ENCODE measurements around the gene PKNOX2. TPM values are rescaled to one million over a fixed set of nuclear protein-coding genes. Genes with fewer than 3 reads are reported as not detected.

PKNOX2 gene
- total RNA-seq, 1 donor from 2014 or later = 21.5 TPM

GRCh38 chr11:125387901-125388300 lies 223.3 kb downstream of the PKNOX2 start:
- H3K27me3 Mint-ChIP-seq (ENCODE audit: low read depth) = no peaks in the 10 kb centered on the region
- no peaks in the 10 kb centered on the region for H3K4me1 Mint-ChIP-seq
- DNase-seq (ENCODE audit: low read depth, low spot score) = no peak
- no peak for TF ChIP-seq CTCF (conservative IDR thresholded peaks at IDR 0.05)
- H3K9me3 Mint-ChIP-seq = no peaks in the 10 kb centered on the region
- H3K4me3 Mint-ChIP-seq = no peak overlapping the region
- peaks cover 6% of the 10 kb centered on the region for H3K36me3 Mint-ChIP-seq (ENCODE audit: low read depth)
- H3K27ac Mint-ChIP-seq (ENCODE audit: unreplicated experiment) = no peak overlapping the region

DNA sequence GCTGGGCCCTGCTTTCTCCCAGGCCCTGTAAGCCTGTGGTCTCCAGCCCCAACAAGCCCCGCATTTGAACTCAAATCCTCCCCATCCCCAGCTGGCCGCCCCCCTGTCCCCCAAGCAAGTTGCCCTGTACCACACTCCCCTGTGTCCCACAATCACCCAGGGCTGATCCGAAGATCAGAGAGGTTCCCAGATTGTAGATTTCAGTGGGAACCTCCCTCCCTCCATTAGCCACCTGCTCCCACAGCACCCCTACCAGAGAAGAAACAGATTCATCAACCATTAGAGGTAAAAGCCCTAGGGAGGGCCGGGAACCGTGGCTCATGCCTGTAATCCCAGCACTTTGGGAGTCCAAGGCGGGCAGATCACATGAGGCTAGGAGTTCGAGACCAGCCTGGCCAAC lies 224.1 kb downstream of the PKNOX2 start:
- Mint-ChIP-seq H3K4me1 (no peaks in the 10 kb centered on the region), H3K27ac (ENCODE audit: unreplicated experiment) (no peak overlapping the region), H3K27me3 (ENCODE audit: low read depth) (no peaks in the 10 kb centered on the region), H3K9me3 (no peaks in the 10 kb centered on the region), H3K36me3 (ENCODE audit: low read depth) (peaks cover 6% of the 10 kb centered on the region), H3K4me3 (no peak overlapping the region)
- no peak for TF ChIP-seq CTCF (conservative IDR thresholded peaks at IDR 0.05)
- DNase-seq (ENCODE audit: low read depth, low spot score) = no peak

DNA sequence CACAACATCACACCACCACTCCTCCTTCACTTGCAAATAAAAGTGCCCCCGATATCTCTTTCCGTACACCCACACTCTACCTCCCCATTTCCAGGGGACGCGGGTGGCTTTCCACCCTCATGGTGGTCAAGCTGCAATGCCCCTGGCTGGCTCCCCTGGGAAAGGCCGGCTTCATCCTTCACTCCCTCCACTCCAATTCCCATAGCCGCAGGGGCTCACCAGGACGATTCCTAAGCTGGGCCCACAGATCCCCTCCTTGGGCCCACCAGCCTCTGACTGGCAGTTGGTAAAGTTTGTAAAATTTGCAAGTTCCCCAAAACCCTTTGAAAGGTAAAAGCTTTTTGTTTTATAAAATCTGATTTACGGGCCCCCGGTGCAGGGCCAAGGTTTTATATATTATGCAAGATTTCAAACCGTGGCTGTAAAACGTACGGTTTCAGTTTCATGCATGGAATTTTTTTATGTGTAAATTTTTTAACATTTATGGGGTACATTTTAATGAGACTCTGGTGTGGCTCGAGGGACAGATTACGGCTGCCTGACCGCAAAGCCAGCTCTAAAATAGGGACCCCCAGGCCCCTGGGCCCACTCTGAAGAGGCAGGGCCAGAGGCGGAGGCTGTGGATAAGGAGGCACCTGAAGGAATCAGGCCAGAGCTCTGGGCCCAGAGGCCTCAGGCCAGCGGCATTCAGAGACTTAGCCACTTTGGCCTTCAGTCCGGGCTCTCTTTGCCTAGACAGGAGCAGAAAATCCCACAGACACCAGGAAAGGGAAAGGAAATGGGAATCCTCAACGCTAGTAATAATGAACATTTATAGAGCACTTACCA lies 225.0 kb downstream of the PKNOX2 start:
- H3K27ac Mint-ChIP-seq (ENCODE audit: unreplicated experiment) = peak overlapping the region; percentile 92
- no peaks in the 10 kb centered on the region for H3K27me3 Mint-ChIP-seq (ENCODE audit: low read depth)
- H3K36me3 Mint-ChIP-seq (ENCODE audit: low read depth) = peaks cover 6% of the 10 kb centered on the region
- no peaks in the 10 kb centered on the region for H3K4me1 Mint-ChIP-seq
- no peaks in the 10 kb centered on the region for H3K9me3 Mint-ChIP-seq
- TF ChIP-seq CTCF (conservative IDR thresholded peaks at IDR 0.05) = no peak
- H3K4me3 Mint-ChIP-seq = no peak overlapping the region
- no peak for DNase-seq (ENCODE audit: low read depth, low spot score)

DNA sequence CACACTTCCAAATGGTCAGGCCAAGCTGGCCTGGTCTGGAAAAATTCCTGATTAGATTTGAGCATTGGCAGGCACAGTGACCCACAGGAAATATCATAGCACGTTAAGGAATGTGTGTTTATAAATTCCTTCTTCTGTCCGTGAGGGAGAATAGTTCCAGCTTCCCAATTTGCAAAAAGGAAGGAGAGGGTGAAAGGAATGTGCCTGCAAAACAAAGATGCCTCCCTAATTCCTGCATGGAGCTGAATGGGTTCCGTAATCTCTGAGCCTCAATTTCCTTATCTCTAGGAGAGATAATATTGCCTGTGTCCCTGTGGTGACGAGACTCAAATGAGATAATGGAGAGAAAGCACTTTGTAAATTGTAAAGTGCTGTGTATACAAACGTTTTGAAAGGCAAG lies 226.4 kb downstream of the PKNOX2 start:
- Mint-ChIP-seq H3K27ac (ENCODE audit: unreplicated experiment) (no peak overlapping the region), H3K9me3 (no peaks in the 10 kb centered on the region), H3K4me3 (no peak overlapping the region), H3K36me3 (ENCODE audit: low read depth) (no peaks in the 10 kb centered on the region), H3K27me3 (ENCODE audit: low read depth) (no peaks in the 10 kb centered on the region), H3K4me1 (no peaks in the 10 kb centered on the region)
- TF ChIP-seq CTCF (conservative IDR thresholded peaks at IDR 0.05) = no peak
- no peak for DNase-seq (ENCODE audit: low read depth, low spot score)

GRCh38 chr11:125393331-125393730 lies 228.8 kb downstream of the PKNOX2 start:
- H3K27ac Mint-ChIP-seq (ENCODE audit: unreplicated experiment) = no peak overlapping the region
- no peaks in the 10 kb centered on the region for H3K9me3 Mint-ChIP-seq
- no peak for DNase-seq (ENCODE audit: low read depth, low spot score)
- H3K4me3 Mint-ChIP-seq = no peak overlapping the region
- TF ChIP-seq CTCF (conservative IDR thresholded peaks at IDR 0.05) = no peak
- H3K36me3 Mint-ChIP-seq (ENCODE audit: low read depth) = no peaks in the 10 kb centered on the region
- no peaks in the 10 kb centered on the region for H3K27me3 Mint-ChIP-seq (ENCODE audit: low read depth)
- no peaks in the 10 kb centered on the region for H3K4me1 Mint-ChIP-seq
